A549 (cell line): ENCODE results near the gene PRDM11.

Experiments
- CBX8 ChIP-seq: fragments of 200-600 bp; sonication (generic); IDR thresholded peaks from 2 replicates; pipeline ENCODE4 v1.6.1; 2016
- CHD2 ChIP-seq: fragments of 150-350 bp; IDR thresholded peaks from 2 replicates; pipeline ENCODE4 v1.6.1; 2014; ENCODE audit warnings: low read length; ENCODE audit not compliant: partially characterized antibody
- EP300 ChIP-seq, 2 experiments: fragments of >200 bp; sonication (Bioruptor Twin); formaldehyde crosslinking; IDR thresholded peaks; 2 replicates in 1 of 2; 3 replicates in 1 of 2; pipeline ENCODE4 v1.6.1; 2016 to 2017
- FOSB ChIP-seq: fragments of 250-450 bp; sonication (Bioruptor Pico); IDR thresholded peaks from 2 replicates; pipeline ENCODE4 v1.5.0; 2020; ENCODE audit warnings: mild to moderate bottlenecking, moderate library complexity
- MAFK ChIP-seq: fragments of 450-650 bp; IDR thresholded peaks from 2 replicates; pipeline ENCODE4 v1.6.1; 2014; ENCODE audit not compliant: partially characterized antibody
- POLR2A ChIP-seq: IDR thresholded peaks from 2 replicates; pipeline ENCODE4 v1.6.1; 2012; ENCODE audit warnings: mild to moderate bottlenecking, low read length
- RAD21 ChIP-seq, 2 experiments: fragments of >200 bp in 1 of 2; sonication (Bioruptor Twin) in 1 of 2; formaldehyde crosslinking in 1 of 2; IDR thresholded peaks in 1 of 2; conservative IDR thresholded peaks in 1 of 2; 2 replicates in 1 of 2; 3 replicates in 1 of 2; pipeline ENCODE4 v1.6.1; 2012 to 2018; ENCODE audit warnings: inconsistent platforms in 1 of 2
- SMC3 ChIP-seq: fragments of >200 bp; sonication (Bioruptor Twin); formaldehyde crosslinking; IDR thresholded peaks from 3 replicates; pipeline ENCODE4 v1.6.1; 2018; ENCODE audit warnings: inconsistent platforms
- TF ChIP-seq, protein P1 (sequence below): fragments of 450-650 bp; IDR thresholded peaks from 2 replicates; pipeline ENCODE4 v1.6.1; 2014; ENCODE audit warnings: antibody characterized with exemption
- TF ChIP-seq, protein P2 (sequence below): fragments of 200-600 bp; sonication (generic); IDR thresholded peaks from 2 replicates; pipeline ENCODE4 v1.6.1; 2016; ENCODE audit warnings: antibody characterized with exemption, mild to moderate bottlenecking, moderate library complexity
- TF ChIP-seq, protein P3 (sequence below): fragments of >200 bp; sonication (Bioruptor Twin); formaldehyde crosslinking; IDR thresholded peaks from 3 replicates; pipeline ENCODE4 v1.5.1; 2016
- TF ChIP-seq, protein P4 (sequence below): fragments of 250-450 bp; sonication (Bioruptor Pico); IDR thresholded peaks from 2 replicates; pipeline ENCODE4 v1.5.0; 2021; ENCODE audit warnings: mild to moderate bottlenecking, moderate library complexity, borderline replicate concordance

DNA sequence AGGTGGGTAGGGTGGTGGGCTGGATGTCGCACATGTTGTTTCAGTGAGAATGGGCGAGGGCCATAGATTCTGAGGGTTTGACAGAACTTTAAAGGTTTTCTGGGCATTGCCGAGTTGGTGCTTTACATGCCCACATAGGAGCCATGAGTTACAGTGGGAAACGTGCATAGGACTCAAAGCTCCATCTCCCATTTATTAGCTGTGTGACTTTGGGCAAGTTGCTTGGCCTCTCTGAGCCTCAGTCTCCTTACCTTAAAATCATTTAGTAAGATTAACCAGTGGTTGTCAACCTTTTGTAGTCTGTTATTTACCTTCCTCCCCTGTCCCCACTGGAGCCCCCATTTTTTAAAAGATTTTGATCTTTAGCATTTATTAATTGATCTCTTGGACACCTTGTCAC is 72.3 kb downstream of the PRDM11 start:
- TF ChIP-seq, protein P1, sequence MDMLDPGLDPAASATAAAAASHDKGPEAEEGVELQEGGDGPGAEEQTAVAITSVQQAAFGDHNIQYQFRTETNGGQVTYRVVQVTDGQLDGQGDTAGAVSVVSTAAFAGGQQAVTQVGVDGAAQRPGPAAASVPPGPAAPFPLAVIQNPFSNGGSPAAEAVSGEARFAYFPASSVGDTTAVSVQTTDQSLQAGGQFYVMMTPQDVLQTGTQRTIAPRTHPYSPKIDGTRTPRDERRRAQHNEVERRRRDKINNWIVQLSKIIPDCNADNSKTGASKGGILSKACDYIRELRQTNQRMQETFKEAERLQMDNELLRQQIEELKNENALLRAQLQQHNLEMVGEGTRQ, result no peak
- TF ChIP-seq EP300 (IDR thresholded peaks at IDR 0.05) (no peak), POLR2A (no peak), RAD21 (conservative IDR thresholded peaks at IDR 0.05 in 1 of 2, IDR thresholded peaks at IDR 0.05 in 1 of 2) (no peak), CBX8 (no peak), CHD2 (no peak), SMC3 (no peak), FOSB (CRISPR knock-in tag) (no peak), MAFK (no peak)
- TF ChIP-seq, protein P2, sequence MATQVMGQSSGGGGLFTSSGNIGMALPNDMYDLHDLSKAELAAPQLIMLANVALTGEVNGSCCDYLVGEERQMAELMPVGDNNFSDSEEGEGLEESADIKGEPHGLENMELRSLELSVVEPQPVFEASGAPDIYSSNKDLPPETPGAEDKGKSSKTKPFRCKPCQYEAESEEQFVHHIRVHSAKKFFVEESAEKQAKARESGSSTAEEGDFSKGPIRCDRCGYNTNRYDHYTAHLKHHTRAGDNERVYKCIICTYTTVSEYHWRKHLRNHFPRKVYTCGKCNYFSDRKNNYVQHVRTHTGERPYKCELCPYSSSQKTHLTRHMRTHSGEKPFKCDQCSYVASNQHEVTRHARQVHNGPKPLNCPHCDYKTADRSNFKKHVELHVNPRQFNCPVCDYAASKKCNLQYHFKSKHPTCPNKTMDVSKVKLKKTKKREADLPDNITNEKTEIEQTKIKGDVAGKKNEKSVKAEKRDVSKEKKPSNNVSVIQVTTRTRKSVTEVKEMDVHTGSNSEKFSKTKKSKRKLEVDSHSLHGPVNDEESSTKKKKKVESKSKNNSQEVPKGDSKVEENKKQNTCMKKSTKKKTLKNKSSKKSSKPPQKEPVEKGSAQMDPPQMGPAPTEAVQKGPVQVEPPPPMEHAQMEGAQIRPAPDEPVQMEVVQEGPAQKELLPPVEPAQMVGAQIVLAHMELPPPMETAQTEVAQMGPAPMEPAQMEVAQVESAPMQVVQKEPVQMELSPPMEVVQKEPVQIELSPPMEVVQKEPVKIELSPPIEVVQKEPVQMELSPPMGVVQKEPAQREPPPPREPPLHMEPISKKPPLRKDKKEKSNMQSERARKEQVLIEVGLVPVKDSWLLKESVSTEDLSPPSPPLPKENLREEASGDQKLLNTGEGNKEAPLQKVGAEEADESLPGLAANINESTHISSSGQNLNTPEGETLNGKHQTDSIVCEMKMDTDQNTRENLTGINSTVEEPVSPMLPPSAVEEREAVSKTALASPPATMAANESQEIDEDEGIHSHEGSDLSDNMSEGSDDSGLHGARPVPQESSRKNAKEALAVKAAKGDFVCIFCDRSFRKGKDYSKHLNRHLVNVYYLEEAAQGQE, result no peak
- TF ChIP-seq, protein P3, sequence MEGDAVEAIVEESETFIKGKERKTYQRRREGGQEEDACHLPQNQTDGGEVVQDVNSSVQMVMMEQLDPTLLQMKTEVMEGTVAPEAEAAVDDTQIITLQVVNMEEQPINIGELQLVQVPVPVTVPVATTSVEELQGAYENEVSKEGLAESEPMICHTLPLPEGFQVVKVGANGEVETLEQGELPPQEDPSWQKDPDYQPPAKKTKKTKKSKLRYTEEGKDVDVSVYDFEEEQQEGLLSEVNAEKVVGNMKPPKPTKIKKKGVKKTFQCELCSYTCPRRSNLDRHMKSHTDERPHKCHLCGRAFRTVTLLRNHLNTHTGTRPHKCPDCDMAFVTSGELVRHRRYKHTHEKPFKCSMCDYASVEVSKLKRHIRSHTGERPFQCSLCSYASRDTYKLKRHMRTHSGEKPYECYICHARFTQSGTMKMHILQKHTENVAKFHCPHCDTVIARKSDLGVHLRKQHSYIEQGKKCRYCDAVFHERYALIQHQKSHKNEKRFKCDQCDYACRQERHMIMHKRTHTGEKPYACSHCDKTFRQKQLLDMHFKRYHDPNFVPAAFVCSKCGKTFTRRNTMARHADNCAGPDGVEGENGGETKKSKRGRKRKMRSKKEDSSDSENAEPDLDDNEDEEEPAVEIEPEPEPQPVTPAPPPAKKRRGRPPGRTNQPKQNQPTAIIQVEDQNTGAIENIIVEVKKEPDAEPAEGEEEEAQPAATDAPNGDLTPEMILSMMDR, result no peak
- TF ChIP-seq, protein P4, sequence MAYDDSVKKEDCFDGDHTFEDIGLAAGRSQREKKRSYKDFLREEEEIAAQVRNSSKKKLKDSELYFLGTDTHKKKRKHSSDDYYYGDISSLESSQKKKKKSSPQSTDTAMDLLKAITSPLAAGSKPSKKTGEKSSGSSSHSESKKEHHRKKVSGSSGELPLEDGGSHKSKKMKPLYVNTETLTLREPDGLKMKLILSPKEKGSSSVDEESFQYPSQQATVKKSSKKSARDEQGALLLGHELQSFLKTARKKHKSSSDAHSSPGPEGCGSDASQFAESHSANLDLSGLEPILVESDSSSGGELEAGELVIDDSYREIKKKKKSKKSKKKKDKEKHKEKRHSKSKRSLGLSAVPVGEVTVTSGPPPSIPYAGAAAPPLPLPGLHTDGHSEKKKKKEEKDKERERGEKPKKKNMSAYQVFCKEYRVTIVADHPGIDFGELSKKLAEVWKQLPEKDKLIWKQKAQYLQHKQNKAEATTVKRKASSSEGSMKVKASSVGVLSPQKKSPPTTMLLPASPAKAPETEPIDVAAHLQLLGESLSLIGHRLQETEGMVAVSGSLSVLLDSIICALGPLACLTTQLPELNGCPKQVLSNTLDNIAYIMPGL (CRISPR knock-in tag), result no peak
